Frontal cortex (tissue), 4 donors: ENCODE results near the gene ZCCHC9. TPM values are rescaled to one million over a fixed set of nuclear protein-coding genes. Genes with fewer than 3 reads are reported as not detected.

Experiments used
- DNase-seq, 2 donors: peaks; one replicate each; pipeline ENCODE4 v3.0.0; 2012; ENCODE audit warnings: low spot score in 2 of 2
- FAIRE-seq: peaks from 2 replicates; lab custom pipeline; 2012; peaks lifted over from hg19 to GRCh38; lab: Jason Lieb, UNC
- total RNA-seq: library from RNA; depleted of rRNA; stranded (reverse); fragments of >200 nt; gene quantifications from one replicate; pipeline ENCODE4 v1.2.3, GENCODE V29; 2014
- donor health status: control.
- donor health status: control.
- donor health status: control.

The ZCCHC9 gene
- total RNA-seq, 1 donor from 2014 or later = 11.8 TPM

- DNase-seq (no peak), FAIRE-seq (no peak)
Observed at GRCh38 chr5:81354093-81354492, 52.7 kb downstream of the ZCCHC9 start.

- DNase-seq = no peak
- no peak for FAIRE-seq
Observed at GRCh38 chr5:81355291-81356251, 54.2 kb downstream of the ZCCHC9 start.

- no peak for FAIRE-seq
Observed at GRCh38 chr5:81359108-81359507, 57.7 kb downstream of the ZCCHC9 start.

GRCh38 chr5:81359881-81360280 lies 58.5 kb downstream of the ZCCHC9 start:
- FAIRE-seq = peak; percentile 51
- no peak for DNase-seq

More at GRCh38 chr5:81359108-81359507, 57.7 kb downstream of the ZCCHC9 start:
- DNase-seq = no peak

GRCh38 chr5:81360640-81361039 lies 59.3 kb downstream of the ZCCHC9 start:
- no peak for FAIRE-seq

GRCh38 chr5:81361600-81361999 lies 60.2 kb downstream of the ZCCHC9 start:
- no peak for FAIRE-seq

More at GRCh38 chr5:81360640-81361039, 59.3 kb downstream of the ZCCHC9 start:
- no peak for DNase-seq

More at GRCh38 chr5:81361600-81361999, 60.2 kb downstream of the ZCCHC9 start:
- no peak for DNase-seq

Other genes with a start within 250 kb of the ZCCHC9 start
- 0.82 TPM for gene CKMT2, start 68.3 kb upstream of the ZCCHC9 start, total RNA-seq
- gene ACOT12, start 92.5 kb downstream of the ZCCHC9 start, total RNA-seq = 1.6 TPM